ENCODE data around the gene SURF2. TPM values are rescaled to one million over a fixed set of nuclear protein-coding genes. Genes with fewer than 3 reads are reported as not detected.

SURF2 gene
- total RNA-seq, 1 experiment from 2014 or later = 42.0 TPM

DNA sequence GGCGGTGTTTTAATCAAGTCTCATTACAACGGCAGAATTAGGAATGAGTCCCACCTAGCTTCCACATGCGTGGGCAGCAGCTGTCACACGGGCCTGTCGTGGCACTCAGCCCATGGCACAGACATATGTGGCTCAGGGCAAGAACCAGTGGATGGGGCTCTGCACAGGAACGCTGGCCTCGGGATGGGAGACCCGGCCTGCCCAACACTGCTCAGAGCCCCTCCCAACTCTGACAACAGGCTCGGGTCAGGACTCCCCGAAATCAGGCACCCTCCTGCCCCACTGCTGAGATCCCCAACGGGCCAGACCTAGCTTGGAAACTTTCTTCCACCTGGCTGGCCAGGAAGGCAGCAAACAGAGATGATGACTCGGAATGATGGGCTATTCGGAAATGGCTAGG, 15.4 kb upstream of the SURF2 start:
- POLR2A ChIA-PET (ENCODE audit: low non-redundant PET) = no interaction called here
- CTCF ChIA-PET = no interaction called here
- Histone ChIP-seq H3K9me3 (ENCODE audit: low read depth, low read length, poor library complexity, severe bottlenecking) (no peaks in the 10 kb centered on the region), H3K36me3 (ENCODE audit: insufficient read depth, low read length, poor library complexity, severe bottlenecking) (peaks cover 63% of the 10 kb centered on the region), H3K27me3 (replicated peaks; ENCODE audit: insufficient read depth, low read depth, low read length, poor library complexity) (no peaks in the 10 kb centered on the region), H3K27ac (ENCODE audit: low read depth, low read length, poor library complexity, severe bottlenecking) (no peak overlapping the region), H3K4me3 (ENCODE audit: low read depth, low read length, poor library complexity, severe bottlenecking) (no peak overlapping the region), H3K4me1 (ENCODE audit: insufficient read depth, low read length, poor library complexity, severe bottlenecking) (peaks cover 3% of the 10 kb centered on the region)
- no peak for TF ChIP-seq EZH2 (IDR thresholded peaks at IDR 0.05; ENCODE audit: borderline replicate concordance, low read depth, low read length, poor library complexity, severe bottlenecking)
- TF ChIP-seq, protein P1, sequence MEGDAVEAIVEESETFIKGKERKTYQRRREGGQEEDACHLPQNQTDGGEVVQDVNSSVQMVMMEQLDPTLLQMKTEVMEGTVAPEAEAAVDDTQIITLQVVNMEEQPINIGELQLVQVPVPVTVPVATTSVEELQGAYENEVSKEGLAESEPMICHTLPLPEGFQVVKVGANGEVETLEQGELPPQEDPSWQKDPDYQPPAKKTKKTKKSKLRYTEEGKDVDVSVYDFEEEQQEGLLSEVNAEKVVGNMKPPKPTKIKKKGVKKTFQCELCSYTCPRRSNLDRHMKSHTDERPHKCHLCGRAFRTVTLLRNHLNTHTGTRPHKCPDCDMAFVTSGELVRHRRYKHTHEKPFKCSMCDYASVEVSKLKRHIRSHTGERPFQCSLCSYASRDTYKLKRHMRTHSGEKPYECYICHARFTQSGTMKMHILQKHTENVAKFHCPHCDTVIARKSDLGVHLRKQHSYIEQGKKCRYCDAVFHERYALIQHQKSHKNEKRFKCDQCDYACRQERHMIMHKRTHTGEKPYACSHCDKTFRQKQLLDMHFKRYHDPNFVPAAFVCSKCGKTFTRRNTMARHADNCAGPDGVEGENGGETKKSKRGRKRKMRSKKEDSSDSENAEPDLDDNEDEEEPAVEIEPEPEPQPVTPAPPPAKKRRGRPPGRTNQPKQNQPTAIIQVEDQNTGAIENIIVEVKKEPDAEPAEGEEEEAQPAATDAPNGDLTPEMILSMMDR (conservative IDR thresholded peaks at IDR 0.05; ENCODE audit: low read depth, low read length) = no peak
- intact Hi-C loops (cut with micrococcal nuclease; ENCODE audit: unreplicated experiment) = no loop called here
- BruUV-seq (replicated peaks) = no TSS peak
- DNase-seq (ENCODE audit: low spot score) = no peak

DNA sequence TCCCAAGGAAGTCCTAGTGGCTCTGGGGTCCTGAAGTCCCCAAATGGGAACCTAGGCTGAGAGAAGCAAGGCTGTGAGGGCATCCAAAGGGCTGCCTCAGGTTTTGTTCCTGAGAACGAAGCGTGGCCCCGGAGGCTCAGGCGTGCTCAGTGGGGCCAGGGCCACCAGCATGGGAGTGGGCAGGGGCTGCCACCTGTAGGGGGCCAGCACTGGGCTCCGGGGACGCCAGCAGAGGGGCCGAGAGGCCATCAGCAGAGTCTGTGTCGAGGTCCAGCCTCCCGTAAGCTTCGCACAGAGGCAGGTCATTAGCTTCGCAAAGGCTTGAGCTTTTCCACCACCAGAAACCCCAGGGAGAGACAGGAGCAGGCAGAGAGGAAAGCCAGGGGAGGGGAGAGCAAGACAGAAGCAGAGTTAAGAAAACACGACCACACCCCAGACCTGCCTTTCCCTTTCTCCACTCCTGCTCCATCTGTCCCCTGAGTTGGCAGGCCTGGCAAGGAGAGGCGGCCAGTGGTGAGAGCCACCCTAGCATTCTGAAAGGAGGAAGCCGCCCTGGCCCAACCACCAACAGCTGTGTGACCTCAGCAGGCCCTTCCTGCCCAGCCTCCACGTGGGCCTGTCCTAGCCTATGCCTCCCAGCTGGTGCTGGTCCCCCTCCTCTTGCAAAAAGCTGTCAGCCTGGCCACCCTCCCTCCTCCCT, 14.8 kb upstream of the SURF2 start:
- Histone ChIP-seq H3K4me3 (ENCODE audit: low read depth, low read length, poor library complexity, severe bottlenecking) (no peak overlapping the region), H3K27me3 (replicated peaks; ENCODE audit: insufficient read depth, low read depth, low read length, poor library complexity) (no peaks in the 10 kb centered on the region), H3K4me1 (ENCODE audit: insufficient read depth, low read length, poor library complexity, severe bottlenecking) (peaks cover 8% of the 10 kb centered on the region), H3K9me3 (ENCODE audit: low read depth, low read length, poor library complexity, severe bottlenecking) (no peaks in the 10 kb centered on the region), H3K36me3 (ENCODE audit: insufficient read depth, low read length, poor library complexity, severe bottlenecking) (peaks cover 66% of the 10 kb centered on the region), H3K27ac (ENCODE audit: low read depth, low read length, poor library complexity, severe bottlenecking) (no peak overlapping the region)
- intact Hi-C loops (cut with micrococcal nuclease; ENCODE audit: unreplicated experiment) = no loop called here
- ChIA-PET POLR2A (ENCODE audit: low non-redundant PET) (no interaction called here), CTCF (interaction anchor here (0.5 kb wide), 1 partner anchor 23 kb away, joined by 7 read pairs; no protein-coding TSS in a partner anchor)
- no peak for TF ChIP-seq EZH2 (IDR thresholded peaks at IDR 0.05; ENCODE audit: borderline replicate concordance, low read depth, low read length, poor library complexity, severe bottlenecking)
- TF ChIP-seq, protein P1 (conservative IDR thresholded peaks at IDR 0.05; ENCODE audit: low read depth, low read length) = no peak
- no peak for DNase-seq (ENCODE audit: low spot score)
- no TSS peak for BruUV-seq (replicated peaks)

DNA sequence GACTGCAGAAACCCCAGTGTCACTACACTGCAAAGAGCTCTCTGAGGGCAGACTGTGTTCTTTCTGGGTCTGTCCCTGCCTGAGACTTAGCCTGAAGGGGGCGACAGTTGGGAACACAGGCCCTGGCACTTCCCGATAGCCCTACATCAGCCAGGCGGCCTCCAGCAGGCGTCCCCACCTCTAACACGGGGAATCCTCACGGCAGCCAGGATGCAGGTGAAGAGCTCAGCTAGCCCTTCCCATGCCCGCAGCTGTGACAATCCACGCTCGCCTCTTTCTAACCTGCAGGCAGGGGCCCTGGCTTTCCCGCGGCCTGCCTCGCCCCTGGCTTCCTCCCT, 14.3 kb upstream of the SURF2 start:
- BruUV-seq (replicated peaks) = no TSS peak
- Histone ChIP-seq H3K27me3 (replicated peaks; ENCODE audit: insufficient read depth, low read depth, low read length, poor library complexity) (no peaks in the 10 kb centered on the region), H3K9me3 (ENCODE audit: low read depth, low read length, poor library complexity, severe bottlenecking) (no peaks in the 10 kb centered on the region), H3K36me3 (ENCODE audit: insufficient read depth, low read length, poor library complexity, severe bottlenecking) (peaks cover 66% of the 10 kb centered on the region), H3K4me3 (ENCODE audit: low read depth, low read length, poor library complexity, severe bottlenecking) (no peak overlapping the region), H3K4me1 (ENCODE audit: insufficient read depth, low read length, poor library complexity, severe bottlenecking) (peaks cover 8% of the 10 kb centered on the region), H3K27ac (ENCODE audit: low read depth, low read length, poor library complexity, severe bottlenecking) (no peak overlapping the region)
- DNase-seq (ENCODE audit: low spot score) = peak; percentile 23
- ChIA-PET CTCF (interaction anchor here (0.5 kb wide), 1 partner anchor 22 kb away, joined by 7 read pairs; no protein-coding TSS in a partner anchor), POLR2A (ENCODE audit: low non-redundant PET) (no interaction called here)
- intact Hi-C loops (cut with micrococcal nuclease; ENCODE audit: unreplicated experiment) = no loop called here
- TF ChIP-seq, protein P1 (conservative IDR thresholded peaks at IDR 0.05; ENCODE audit: low read depth, low read length) = peak; percentile 40
- TF ChIP-seq EZH2 (IDR thresholded peaks at IDR 0.05; ENCODE audit: borderline replicate concordance, low read depth, low read length, poor library complexity, severe bottlenecking) = no peak
